Measurements from ENCODE around the gene CASP10.
"Not testable (repeated sequence)": the region's sequence is repeated elsewhere in the genome, so short reads cannot be mapped to it uniquely, and the experiment has no call there.

CASP10 gene

GRCh38 chr2:201235860-201236811 is 53.2 kb downstream of the CASP10 start:
- peak; percentile 97 for FAIRE-seq

DNA sequence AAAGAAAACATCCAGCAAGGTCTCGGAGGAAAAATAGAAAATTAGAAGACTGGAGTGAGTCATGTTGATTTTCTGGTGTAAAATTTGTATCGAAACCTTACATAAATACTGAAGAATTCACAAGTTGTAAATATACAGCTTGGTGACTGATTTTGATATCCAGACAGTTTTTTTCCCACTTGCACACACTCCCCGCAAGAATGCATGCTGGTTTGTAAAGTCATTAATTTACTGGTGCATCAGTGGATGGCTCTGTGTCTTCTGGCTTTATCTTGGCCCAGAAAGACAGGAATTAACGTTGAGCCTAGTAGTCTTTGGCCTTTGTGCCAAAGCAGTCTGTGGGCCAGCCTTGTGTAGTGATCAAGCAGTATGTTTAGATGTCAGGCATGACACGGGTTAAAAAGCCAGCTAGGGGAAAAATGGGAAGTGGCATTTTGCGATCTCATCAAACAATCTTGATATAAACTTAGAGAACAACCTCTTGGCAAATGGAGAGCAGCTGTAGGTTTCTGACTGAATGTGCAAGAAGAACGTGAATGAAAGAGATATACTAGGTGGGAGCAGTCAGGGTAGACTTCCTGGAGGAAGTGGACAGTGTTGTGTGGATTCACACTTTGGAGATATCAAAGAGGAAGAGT is 54.7 kb downstream of the CASP10 start:
- no peak for FAIRE-seq

DNA sequence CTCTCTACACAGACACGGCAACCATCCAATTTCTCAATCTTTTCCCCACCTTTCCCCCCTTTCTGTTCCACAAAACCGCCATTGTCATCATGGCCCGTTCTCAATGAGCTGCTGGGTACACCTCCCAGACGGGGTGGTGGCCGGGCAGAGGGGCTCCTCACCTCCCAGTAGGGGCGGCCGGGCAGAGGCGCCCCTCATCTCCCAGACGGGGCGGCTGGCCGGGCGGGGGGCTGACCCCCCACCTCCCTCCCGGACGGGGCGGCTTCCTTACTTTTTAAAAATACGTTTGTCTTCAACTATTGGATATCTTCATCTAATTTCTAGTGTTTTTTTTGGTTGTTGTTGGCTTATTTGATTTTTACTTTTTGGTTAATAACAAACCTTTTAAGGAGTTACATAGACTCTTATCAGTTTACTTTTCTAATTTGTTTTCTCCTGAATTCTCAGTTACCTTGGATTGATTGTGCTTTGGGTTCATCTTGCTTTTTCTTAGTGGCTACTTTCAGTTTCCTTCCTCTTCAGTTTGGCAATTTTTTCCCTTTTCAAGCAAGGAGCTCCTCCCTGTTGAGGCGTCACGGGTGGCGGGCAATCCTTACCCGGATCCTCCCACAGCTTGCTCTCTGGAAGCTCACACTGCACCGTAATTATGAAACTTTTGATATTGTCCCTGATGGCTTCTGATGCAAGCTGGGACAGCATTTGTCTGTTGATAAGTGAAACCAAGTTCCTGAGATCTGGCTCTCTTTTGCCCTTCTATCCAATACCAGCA is 56.4 kb downstream of the CASP10 start:
- not testable (repeated sequence) for FAIRE-seq

GRCh38 chr2:201242571-201243277 is 59.8 kb downstream of the CASP10 start:
- no peak for FAIRE-seq

GRCh38 chr2:201244829-201245228 is 61.9 kb downstream of the CASP10 start:
- FAIRE-seq: no peak

GRCh38 chr2:201246280-201246679 is 63.3 kb downstream of the CASP10 start:
- FAIRE-seq: no peak

DNA sequence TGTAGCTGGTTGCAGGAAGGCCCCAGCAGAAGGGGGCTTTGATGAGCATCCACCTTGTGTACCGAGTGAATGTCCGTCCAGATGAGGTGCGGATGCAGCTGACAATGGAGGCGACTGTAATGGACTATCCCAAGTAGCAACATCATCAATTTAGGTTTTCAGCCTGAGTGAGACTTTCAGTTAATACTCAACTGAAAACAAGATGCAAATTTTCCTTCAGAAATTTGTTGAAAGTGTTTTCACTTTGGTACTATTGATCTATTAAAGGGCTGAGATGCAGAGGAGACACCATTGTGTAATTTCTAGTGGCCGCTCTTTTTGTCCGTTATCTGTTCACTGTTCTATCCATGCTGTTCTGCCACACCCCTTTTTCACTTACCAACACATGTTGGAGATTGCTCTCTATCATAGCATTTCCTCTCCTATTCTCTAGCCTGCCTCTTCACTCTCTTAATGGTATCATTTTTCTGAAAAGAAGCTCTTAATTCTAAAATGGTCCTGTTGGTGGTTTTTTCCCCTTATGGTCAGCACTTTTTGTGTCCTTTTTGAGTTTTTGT is 65.4 kb downstream of the CASP10 start:
- FAIRE-seq: no peak

- FAIRE-seq: no peak
These were observed 66.9 kb downstream of the CASP10 start for GRCh38 chr2:201249889-201250288.

- no peak for FAIRE-seq
These were observed 67.8 kb downstream of the CASP10 start for GRCh38 chr2:201250741-201251140.

DNA sequence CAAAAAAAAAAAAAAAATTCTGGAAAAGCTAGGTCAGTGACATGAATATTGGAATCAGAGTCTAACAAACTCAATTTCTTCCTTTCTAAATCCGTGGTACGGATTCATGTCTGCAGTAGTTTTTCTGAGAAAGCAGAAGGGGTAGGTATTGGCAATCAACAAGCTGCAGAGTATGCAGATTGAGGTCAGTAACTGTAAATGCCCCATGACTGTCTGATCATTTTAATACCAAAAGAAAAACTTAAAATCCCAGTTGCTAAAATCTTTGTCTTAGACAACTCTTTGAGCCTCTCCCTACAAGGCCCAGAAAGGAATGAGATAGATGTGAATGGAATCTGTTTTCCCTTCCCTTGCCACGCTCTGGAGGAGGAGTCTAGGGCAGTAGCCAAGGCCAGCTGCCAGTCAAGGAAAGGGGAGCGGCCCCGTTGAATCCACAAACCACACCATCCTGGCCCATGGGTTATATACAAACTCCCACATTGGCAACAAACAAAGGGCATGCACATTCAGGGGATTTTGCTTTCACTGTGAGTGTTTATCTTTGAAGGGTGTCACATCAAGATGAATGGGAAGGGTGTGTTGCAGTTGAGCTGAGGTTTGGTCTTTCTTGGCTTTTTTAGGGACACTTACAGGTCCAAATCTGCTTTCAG is 71.3 kb downstream of the CASP10 start:
- no peak for FAIRE-seq

- no peak for FAIRE-seq
These were observed 72.6 kb downstream of the CASP10 start for GRCh38 chr2:201255408-201256033.

DNA sequence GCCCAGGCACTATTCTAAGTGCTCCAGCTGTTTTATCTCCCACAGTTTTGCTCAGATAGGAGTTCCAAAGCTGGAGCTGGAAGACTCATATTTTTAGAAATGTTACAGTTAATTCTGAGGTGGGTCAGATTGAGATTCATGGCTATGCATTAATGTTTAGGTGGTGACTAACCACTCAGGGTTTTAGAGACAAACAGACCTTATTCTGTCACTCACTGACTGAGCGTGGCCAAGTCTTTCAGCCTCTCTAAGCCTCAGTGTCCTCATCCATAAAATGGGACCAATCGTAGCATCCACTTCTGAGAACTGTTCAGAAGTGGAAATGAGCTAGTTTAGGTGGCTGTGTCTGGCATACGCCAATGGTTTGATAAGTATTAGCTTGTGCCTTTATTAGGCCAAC is 73.1 kb downstream of the CASP10 start:
- FAIRE-seq: no peak

DNA sequence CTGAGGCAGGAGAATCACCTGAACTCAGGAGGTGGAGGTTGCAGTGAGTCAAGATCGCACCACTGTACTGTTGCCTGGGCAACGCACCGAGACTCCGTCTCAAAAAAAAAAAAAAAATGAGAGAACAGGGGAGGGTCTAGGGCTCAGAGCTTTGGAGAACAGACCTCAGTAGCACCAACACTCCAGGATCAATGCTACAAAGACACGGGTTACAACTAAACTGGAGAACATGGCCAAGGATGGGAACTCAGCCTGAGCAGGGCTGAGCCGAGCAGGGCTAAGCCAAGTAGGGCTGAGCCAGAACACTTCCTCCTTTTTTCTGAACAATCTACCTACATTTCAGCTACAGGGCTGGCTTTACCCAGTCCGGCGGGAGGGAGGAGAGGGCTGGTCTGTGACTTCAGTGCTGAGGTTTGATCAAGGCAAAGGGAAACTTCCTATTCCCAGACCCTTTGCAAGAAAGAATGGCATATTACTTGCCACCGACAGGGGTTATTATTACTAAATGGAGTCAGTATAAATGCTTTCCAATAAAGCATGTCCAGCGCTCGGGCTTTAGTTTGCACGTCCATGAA is 74.5 kb downstream of the CASP10 start:
- no peak for FAIRE-seq

DNA sequence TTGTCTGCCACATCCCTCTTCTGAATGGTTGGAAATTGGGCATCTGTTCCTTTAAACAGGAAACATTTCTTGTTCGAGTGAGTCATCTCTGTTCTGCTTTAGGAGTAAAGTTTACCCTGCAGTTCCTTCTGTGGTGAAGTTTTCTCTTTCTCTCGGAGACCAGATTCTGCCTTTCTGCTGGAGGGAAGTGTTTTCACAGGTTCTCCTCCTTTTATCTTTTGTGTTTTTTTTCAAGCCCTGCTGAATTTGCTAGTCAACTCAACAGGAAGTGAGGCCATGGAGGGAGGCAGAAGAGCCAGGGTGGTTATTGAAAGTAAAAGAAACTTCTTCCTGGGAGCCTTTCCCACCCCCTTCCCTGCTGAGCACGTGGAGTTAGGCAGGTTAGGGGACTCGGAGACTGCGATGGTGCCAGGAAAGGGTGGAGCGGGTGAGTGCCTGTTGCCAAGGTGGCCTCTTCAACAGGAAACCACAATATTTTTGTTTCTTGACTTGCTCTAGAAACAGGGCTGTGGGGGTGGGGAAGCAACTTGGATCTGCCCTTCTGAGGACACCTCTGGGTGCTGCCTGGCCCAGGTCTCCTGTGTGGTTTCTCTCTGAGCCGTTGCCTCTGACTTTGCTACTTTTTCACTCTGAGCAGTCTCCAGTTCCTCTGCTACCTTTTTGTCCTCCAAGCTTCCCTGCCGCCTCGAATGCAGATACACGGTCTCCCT is 75.2 kb downstream of the CASP10 start:
- FAIRE-seq: peak; percentile 34

DNA sequence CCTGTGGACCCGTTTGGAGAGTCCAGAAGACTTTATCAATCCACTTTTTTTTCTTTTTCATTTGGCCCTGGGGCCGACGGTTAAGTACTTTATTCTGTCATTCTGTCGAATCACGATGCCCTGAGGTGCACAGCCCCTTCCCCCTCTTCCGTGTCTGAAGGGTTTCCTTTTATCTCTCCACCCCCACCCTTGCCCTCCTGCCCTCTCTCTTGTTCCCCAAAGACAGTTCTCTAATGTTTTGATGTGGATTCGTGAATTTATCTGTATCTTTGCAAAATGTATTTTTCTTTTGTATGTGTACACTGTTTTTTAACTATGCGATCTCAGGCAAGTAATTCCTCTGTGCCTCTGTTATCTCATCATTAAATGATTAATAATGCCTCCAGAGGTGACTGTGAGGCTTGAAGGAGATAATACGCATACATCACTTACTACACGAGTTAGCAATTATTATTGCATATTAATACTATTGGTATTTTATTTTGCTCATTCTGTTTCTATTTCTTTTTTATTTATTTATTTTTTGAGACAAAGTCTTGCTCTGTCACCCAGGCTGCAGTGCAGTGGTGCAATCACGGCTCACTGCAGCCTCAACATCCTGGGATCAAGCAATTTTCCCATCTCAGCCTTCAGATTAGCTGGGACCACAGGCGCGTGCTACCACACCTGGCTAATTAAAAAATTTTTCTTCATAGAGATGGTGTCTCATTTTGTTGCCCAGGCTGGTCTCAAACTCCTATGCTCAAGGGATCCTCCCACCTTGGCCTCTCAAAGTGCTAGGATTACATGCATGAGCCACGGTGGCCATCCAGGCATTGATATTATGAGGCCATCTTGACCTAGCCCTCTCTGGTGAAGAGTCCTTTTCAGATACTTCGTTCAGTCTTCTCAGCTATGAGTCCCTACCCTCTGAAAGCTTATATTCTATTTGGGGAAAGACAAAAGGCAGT is 76.0 kb downstream of the CASP10 start:
- no peak for FAIRE-seq

DNA sequence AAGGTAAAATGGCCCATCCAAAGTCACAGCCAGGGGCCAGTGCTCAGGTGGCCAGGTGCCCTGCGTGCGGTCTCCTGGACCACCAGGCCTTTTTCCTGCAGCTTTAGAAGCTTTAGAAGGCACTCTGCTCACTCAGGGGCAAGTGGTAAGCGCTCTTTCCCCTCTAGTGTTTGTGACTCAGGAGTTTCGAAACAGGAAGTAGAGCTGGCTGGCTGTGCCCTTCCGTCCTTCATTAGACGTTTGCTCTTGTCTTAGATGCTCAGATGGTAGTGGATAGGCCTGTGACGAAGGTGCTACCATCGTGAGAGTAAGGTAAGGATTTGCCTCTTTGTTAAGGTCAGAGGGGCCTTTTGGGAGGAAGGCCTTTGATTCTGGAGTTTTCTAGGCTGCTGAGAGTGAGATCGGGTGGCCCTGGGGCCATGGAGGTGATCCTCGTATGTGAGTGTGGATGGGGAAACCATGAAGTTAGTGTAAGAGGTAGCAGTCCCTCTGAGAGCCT is 77.4 kb downstream of the CASP10 start, which contains the start of gene CASP8:
Gene CASP8, plus strand, starts transcription at position 235 of the 499 bp plus-strand sequence. CDS start 5,951 bp downstream, outside the sequence.
- FAIRE-seq: no peak

DNA sequence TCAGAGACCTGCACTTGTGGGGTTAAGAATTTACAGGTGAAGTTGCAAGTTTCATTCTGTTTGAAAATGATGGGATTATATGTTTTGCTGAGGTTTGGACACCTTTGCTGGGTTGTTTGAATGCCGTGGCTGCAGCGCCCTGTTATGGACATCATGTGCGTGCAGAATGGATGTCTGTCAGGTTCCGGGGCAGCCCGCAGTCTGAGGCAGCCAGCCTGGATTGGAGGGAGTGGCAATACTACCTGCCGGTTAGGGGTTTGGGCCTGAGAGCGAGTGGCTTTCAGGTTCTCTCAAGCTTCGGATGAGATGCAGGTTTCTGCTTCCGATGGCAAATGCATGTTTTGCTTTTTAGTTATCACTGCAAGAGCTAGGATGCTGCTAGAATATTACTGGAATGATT is 78.5 kb downstream of the CASP10 start:
- no peak for FAIRE-seq

DNA sequence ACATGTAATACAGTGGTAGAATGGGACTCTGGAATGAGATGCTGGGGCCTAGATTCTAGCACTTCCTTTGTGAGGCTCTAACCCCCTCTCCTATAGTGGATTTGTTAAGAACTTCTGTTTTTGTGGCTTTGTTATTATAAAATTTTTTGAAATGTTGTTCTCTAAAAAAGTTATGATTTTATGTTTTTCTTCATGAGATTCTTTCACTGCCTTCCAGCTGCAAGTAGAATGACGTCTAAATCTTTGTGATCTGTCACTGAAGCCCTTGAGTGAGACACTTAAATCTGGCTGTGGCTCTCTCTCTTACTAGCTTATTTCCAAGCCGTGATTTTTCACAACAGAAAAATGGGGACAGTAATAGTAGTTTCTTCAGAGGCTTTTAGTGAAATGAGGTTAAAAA is 79.0 kb downstream of the CASP10 start:
- no peak for FAIRE-seq

- FAIRE-seq: no peak
These were observed 79.8 kb downstream of the CASP10 start for GRCh38 chr2:201262718-201263117.

Measured in A204.1 (cell line).